Adrenal gland (tissue), 5 donors: ENCODE measurements around the gene TBC1D14.

Experiments
- CTCF ChIP-seq, 6 experiments: fragments of 450-650 bp in 4 of 6; fragments of 200-600 bp in 2 of 6; sonication (generic) in 1 of 6; IDR thresholded peaks; 1 replicate in 5 of 6; 2 replicates in 1 of 6; pipeline versions ENCODE4 v1.5.1 to v1.8.0; 2016 to 2021; ENCODE audit warnings: antibody characterized with exemption in 6 of 6, mild to moderate bottlenecking in 2 of 6, moderate library complexity in 1 of 6
- POLR2A ChIP-seq, 2 donors: fragments of 450-650 bp; IDR thresholded peaks; one replicate each; pipeline ENCODE4 v1.6.1; 2017; ENCODE audit warnings: antibody characterized with exemption in 2 of 2, mild to moderate bottlenecking in 2 of 2, moderate library complexity in 1 of 2
- donor health status: DM: no; HTN: no; CAD: no.

GRCh38 chr4:7050481-7051143, 141.0 kb downstream of the TBC1D14 start:
- TF ChIP-seq CTCF (IDR thresholded peaks at IDR 0.05) (peak in 1 of 6 experiments; percentile 14), POLR2A (IDR thresholded peaks at IDR 0.05) (no peak)
